HFFc6 (cell line): Measurements from ENCODE around the gene CMTM6. TPM values are rescaled to one million over a fixed set of nuclear protein-coding genes. Genes with fewer than 3 reads are reported as not detected.
A peak's percentile ranks its signal among the peaks of the same experiment; 100 is the strongest.

Source experiments
- DNase-seq: peaks from one replicate; pipeline ENCODE4 v3.0.0-alpha.2; 2018
- H3K27ac Mint-ChIP-seq: 2 replicates; pipeline ENCODE4 v1.8.0; 2020; ENCODE audit warnings: mild to moderate bottlenecking, mixed read lengths
- H3K27me3 Mint-ChIP-seq: 2 replicates; pipeline ENCODE4 v1.8.0; 2021; ENCODE audit warnings: mild to moderate bottlenecking, moderate library complexity, mixed read lengths; ENCODE audit not compliant: insufficient read depth
- H3K36me3 Mint-ChIP-seq: 2 replicates; pipeline ENCODE4 v1.8.0; 2021; ENCODE audit warnings: low read depth, mixed read lengths
- H3K4me1 Mint-ChIP-seq: 2 replicates; pipeline ENCODE4 v1.8.0; 2020; ENCODE audit warnings: low read depth, mixed read lengths
- H3K4me3 Mint-ChIP-seq: 2 replicates; pipeline ENCODE4 v1.8.0; 2020; ENCODE audit warnings: mild to moderate bottlenecking, moderate library complexity, mixed read lengths
- H3K9me3 Mint-ChIP-seq: 2 replicates; pipeline ENCODE4 v1.8.0; 2020; ENCODE audit warnings: mild to moderate bottlenecking, mixed read lengths
- total RNA-seq, 6 experiments: library from RNA; stranded (reverse); fragmentation: NEBNext Ultra II Directional; extraction: Animal tissue kit (Norgen Biotek cat#: 25700); gene quantifications; 2 replicates in 1 of 6; 3 replicates in 5 of 6; pipeline ENCODE4 v1.2.3, GENCODE V29; 2021
- TF ChIP-seq, protein P1 (sequence below): fragments of 200-600 bp; sonication (generic); IDR thresholded peaks from 2 replicates; pipeline ENCODE4 v1.5.0; 2021; ENCODE audit warnings: antibody characterized with exemption, mild to moderate bottlenecking

CMTM6 gene
- total RNA-seq, 6 experiments from 2014 or later = 55.7 to 68.0 (median 62.7) TPM

DNA sequence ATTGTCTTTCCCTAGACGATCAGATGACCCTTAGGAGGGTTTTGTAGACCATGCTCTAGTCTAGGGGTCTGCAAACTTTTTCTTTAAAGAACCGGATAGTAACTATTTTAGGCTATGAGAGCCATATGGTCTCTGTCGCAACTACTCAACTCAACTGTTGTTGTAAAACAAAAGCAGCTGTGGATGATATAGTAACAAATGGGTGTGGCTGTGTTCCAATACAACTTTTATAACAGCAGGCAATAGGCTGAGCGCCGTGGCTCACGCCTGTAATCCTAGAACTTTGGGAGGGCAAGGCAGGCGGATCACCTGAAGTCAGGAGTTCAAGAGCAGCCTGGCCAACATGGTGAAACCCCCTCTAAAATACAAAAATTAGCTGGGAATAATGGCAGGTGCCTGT, 6.1 kb upstream of the CMTM6 start:
- H3K27me3 Mint-ChIP-seq = no peaks in the 10 kb centered on the region; the same call in 1 of the 2 replicates
- no peaks in the 10 kb centered on the region for H3K9me3 Mint-ChIP-seq
- no peak for DNase-seq
- H3K4me1 Mint-ChIP-seq = peaks cover 5% of the 10 kb centered on the region
- H3K4me3 Mint-ChIP-seq = no peak overlapping the region
- TF ChIP-seq, protein P1, sequence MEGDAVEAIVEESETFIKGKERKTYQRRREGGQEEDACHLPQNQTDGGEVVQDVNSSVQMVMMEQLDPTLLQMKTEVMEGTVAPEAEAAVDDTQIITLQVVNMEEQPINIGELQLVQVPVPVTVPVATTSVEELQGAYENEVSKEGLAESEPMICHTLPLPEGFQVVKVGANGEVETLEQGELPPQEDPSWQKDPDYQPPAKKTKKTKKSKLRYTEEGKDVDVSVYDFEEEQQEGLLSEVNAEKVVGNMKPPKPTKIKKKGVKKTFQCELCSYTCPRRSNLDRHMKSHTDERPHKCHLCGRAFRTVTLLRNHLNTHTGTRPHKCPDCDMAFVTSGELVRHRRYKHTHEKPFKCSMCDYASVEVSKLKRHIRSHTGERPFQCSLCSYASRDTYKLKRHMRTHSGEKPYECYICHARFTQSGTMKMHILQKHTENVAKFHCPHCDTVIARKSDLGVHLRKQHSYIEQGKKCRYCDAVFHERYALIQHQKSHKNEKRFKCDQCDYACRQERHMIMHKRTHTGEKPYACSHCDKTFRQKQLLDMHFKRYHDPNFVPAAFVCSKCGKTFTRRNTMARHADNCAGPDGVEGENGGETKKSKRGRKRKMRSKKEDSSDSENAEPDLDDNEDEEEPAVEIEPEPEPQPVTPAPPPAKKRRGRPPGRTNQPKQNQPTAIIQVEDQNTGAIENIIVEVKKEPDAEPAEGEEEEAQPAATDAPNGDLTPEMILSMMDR = no peak
- H3K36me3 Mint-ChIP-seq = no peaks in the 10 kb centered on the region
- H3K27ac Mint-ChIP-seq = no peak overlapping the region

DNA sequence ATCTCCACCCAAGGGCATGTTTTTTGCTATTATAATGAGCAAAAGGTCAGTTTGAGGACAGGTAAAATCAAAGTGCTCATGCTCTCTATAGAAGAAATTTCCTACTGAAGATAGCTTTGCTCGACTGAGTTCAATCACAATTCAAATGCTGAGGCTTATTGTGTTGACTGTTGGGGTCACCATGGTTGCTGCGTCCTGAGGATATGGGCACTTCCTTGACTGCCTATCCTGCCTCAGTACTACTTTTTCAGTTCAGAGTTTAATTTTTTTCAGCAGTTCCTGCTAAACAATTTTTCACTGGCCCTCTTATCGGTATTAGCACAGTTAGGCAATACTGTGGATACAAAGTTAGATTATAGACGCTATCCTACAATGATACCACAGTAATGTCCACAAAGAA, 3.8 kb upstream of the CMTM6 start:
- no peak overlapping the region for H3K4me3 Mint-ChIP-seq
- H3K36me3 Mint-ChIP-seq = no peaks in the 10 kb centered on the region
- peaks cover 15% of the 10 kb centered on the region for H3K4me1 Mint-ChIP-seq
- H3K27me3 Mint-ChIP-seq = no peaks in the 10 kb centered on the region
- no peak for DNase-seq
- H3K27ac Mint-ChIP-seq = no peak overlapping the region
- TF ChIP-seq, protein P1 = no peak
- H3K9me3 Mint-ChIP-seq = no peaks in the 10 kb centered on the region

DNA sequence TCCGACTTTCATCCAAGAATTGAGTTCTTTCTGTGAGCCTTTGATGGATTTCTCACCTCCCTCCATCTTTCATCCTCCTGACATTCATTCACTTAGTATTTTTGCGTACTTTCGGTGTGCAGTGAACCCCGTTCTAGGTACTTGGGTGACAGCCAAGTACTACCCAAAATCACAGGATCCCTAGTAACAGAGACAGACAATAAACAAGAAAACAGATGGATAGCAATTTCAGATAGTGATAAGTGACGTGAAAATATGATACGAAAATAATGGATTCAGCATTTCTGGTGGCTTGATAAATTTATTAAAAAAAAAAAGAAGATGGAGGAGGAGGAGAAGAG, 264 bp upstream of the CMTM6 start:
- H3K27ac Mint-ChIP-seq = peak overlapping the region; percentile 87

DNA sequence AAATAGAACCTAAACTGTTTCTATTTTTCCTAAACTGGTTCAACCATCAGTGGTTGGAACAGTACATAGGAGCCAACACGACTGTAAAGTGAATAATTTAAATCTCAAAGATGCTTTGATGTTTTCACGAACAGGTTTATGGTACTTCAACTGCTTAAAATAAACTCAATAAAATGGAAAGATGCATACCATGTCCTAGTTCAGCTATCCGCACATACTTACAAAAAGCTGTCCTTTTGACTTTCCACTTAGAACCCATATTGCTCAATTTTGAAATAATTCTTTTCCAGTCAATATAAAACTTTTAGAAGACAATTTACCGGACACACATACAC, 902 bp downstream of the CMTM6 start:
- H3K27me3 Mint-ChIP-seq = no peaks in the 10 kb centered on the region
- H3K27ac Mint-ChIP-seq = peak overlapping the region; percentile 87
- H3K36me3 Mint-ChIP-seq = peaks cover 6% of the 10 kb centered on the region
- peak overlapping the region; percentile 98 for H3K4me3 Mint-ChIP-seq
- H3K4me1 Mint-ChIP-seq = peaks cover 32% of the 10 kb centered on the region
- no peaks in the 10 kb centered on the region for H3K9me3 Mint-ChIP-seq
- TF ChIP-seq, protein P1 = no peak
- DNase-seq = no peak

More for the DNA sequence above, 264 bp upstream of the CMTM6 start:
- Mint-ChIP-seq H3K9me3 (no peaks in the 10 kb centered on the region), H3K4me1 (peaks cover 32% of the 10 kb centered on the region), H3K27me3 (no peaks in the 10 kb centered on the region), H3K4me3 (peak overlapping the region; percentile 98), H3K36me3 (peaks cover 4% of the 10 kb centered on the region; the same call in 1 of the 2 replicates)
- no peak for DNase-seq
- TF ChIP-seq, protein P1 = no peak

DNA sequence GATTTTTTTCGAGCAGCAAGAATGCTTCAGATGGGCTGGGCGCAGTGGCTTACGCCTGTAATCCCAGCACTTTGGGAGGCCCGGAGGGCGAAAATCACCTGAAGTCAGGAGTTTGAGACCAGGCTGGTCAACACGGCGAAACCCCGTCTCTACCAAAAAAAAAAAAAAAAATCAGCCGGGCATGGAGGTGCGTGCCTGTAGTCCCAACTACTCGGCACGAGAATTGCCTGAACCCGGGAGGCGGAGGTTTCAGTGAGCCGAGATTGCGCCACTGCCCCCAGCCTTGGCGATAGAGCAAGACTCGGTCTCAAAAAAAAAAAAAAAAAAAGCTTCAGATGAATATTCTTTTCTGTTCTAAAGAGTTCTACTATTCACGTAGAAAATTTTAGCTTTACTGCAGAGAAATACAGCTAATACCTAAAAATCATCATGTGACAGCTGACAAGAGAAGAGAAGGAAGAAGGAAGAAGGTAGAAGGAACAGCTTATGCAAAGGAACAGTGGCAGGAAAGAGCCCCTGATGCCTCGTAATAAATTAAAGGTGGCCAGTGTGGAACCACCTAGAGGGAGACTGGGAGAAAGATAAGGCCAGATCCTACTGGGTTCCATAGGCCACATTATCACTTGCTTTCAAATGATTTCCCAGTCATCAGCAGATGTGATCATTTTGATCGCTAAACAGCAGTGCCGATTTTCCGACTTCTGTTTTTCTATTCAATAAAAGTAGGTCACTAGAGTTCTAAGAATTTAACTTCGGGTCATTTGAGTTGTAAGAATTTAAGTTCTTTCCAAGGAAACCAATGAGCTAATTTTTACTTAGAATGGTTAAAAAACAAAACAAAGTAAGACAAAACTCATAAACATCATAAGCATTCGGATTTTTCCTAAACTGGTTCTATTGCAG, 1.5 kb downstream of the CMTM6 start:
- Mint-ChIP-seq H3K4me3 (peak overlapping the region; percentile 98), H3K36me3 (peaks cover 11% of the 10 kb centered on the region), H3K27ac (peak overlapping the region; percentile 87; the same call in 1 of the 2 replicates), H3K27me3 (no peaks in the 10 kb centered on the region), H3K4me1 (peaks cover 32% of the 10 kb centered on the region), H3K9me3 (no peaks in the 10 kb centered on the region)
- TF ChIP-seq, protein P1 = no peak
- DNase-seq = no peak
